Neutrophil (primary cell): ENCODE data around the gene ITGB5.

Experiments
- H3K27ac ChIP-seq: fragments of 200-600 bp; sonication (generic); 2 replicates; pipeline ENCODE4 v1.5.1; 2016; ENCODE audit warnings: mild to moderate bottlenecking, moderate library complexity
- H3K27me3 ChIP-seq: fragments of 200-600 bp; sonication (generic); 2 replicates; pipeline ENCODE4 v1.6.0; 2016; ENCODE audit warnings: mild to moderate bottlenecking
- H3K36me3 ChIP-seq: fragments of 200-600 bp; sonication (generic); 2 replicates; pipeline ENCODE4 v1.5.1; 2017
- H3K4me1 ChIP-seq, 2 experiments: fragments of 200-600 bp in 1 of 2; sonication (generic) in 1 of 2; 1 replicate in 1 of 2; 2 replicates in 1 of 2; pipeline versions ENCODE4 v1.5.1 to v1.6.1; 2013 to 2016; ENCODE audit warnings: low read depth in 1 of 2, low read length in 1 of 2, mild to moderate bottlenecking in 1 of 2, moderate library complexity in 1 of 2; ENCODE audit not compliant: control insufficient read depth in 1 of 2, insufficient read depth in 1 of 2
- H3K4me3 ChIP-seq, 2 experiments: fragments of 200-600 bp in 1 of 2; sonication (generic) in 1 of 2; 1 replicate in 1 of 2; 2 replicates in 1 of 2; pipeline ENCODE4 v1.5.1; 2013 to 2016; ENCODE audit warnings: low read depth in 1 of 2, low read length in 1 of 2, mild to moderate bottlenecking in 1 of 2, moderate library complexity in 1 of 2
- H3K9me3 ChIP-seq: fragments of 200-600 bp; sonication (generic); 2 replicates; pipeline ENCODE4 v1.5.1; 2016
- TF ChIP-seq, protein P1 (sequence below): fragments of 200-600 bp; sonication (generic); IDR thresholded peaks from 2 replicates; pipeline ENCODE4 v1.5.1; 2016; ENCODE audit warnings: antibody characterized with exemption

Gene ITGB5

DNA sequence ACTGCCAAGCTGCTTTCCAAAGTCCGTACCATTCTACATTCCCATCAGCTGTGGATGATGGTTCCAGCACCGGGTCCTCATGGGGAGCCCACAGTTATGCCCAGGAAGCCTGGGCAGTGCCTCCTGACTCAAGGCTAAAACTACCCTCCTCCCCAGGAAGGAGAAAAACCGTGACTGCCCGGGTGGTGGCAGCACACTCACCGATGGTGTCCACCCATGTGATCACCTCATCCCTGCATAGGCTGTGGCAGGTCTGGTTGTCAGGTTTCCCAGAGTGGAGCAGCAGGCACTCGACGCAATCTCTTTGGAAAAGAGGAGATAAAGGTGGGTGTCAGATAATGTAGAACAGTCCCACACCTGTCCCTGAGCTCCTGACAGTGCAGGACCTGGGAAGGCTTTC lies 118.4 kb downstream of the ITGB5 start:
- no peak overlapping the region for H3K27ac ChIP-seq
- H3K4me1 ChIP-seq = no peaks in the 10 kb centered on the region
- no peaks in the 10 kb centered on the region for H3K36me3 ChIP-seq
- H3K9me3 ChIP-seq = no peaks in the 10 kb centered on the region
- TF ChIP-seq, protein P1, sequence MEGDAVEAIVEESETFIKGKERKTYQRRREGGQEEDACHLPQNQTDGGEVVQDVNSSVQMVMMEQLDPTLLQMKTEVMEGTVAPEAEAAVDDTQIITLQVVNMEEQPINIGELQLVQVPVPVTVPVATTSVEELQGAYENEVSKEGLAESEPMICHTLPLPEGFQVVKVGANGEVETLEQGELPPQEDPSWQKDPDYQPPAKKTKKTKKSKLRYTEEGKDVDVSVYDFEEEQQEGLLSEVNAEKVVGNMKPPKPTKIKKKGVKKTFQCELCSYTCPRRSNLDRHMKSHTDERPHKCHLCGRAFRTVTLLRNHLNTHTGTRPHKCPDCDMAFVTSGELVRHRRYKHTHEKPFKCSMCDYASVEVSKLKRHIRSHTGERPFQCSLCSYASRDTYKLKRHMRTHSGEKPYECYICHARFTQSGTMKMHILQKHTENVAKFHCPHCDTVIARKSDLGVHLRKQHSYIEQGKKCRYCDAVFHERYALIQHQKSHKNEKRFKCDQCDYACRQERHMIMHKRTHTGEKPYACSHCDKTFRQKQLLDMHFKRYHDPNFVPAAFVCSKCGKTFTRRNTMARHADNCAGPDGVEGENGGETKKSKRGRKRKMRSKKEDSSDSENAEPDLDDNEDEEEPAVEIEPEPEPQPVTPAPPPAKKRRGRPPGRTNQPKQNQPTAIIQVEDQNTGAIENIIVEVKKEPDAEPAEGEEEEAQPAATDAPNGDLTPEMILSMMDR = no peak
- no peak overlapping the region for H3K4me3 ChIP-seq
- peaks cover 39% of the 10 kb centered on the region for H3K27me3 ChIP-seq

GRCh38 chr3:124767691-124768090 lies 119.5 kb downstream of the ITGB5 start:
- H3K4me3 ChIP-seq = no peak overlapping the region
- H3K4me1 ChIP-seq = no peaks in the 10 kb centered on the region
- H3K27me3 ChIP-seq = peaks cover 28% of the 10 kb centered on the region
- no peaks in the 10 kb centered on the region for H3K36me3 ChIP-seq
- no peak overlapping the region for H3K27ac ChIP-seq
- no peaks in the 10 kb centered on the region for H3K9me3 ChIP-seq
- TF ChIP-seq, protein P1 = no peak

GRCh38 chr3:124767264-124767663 lies 119.9 kb downstream of the ITGB5 start:
- Histone ChIP-seq H3K4me1 (no peaks in the 10 kb centered on the region), H3K27ac (no peak overlapping the region), H3K9me3 (no peaks in the 10 kb centered on the region), H3K27me3 (peaks cover 23% of the 10 kb centered on the region), H3K36me3 (no peaks in the 10 kb centered on the region), H3K4me3 (no peak overlapping the region)
- TF ChIP-seq, protein P1 = no peak

- TF ChIP-seq, protein P1 = no peak
- no peak overlapping the region for H3K27ac ChIP-seq
- H3K36me3 ChIP-seq = no peaks in the 10 kb centered on the region
- no peaks in the 10 kb centered on the region for H3K9me3 ChIP-seq
- no peak overlapping the region for H3K4me3 ChIP-seq
- peaks cover 15% of the 10 kb centered on the region for H3K27me3 ChIP-seq
- H3K4me1 ChIP-seq = peaks cover under 1 to 1% of the 10 kb centered on the region in 2 experiments
Measured at GRCh38 chr3:124766113-124767095, 120.8 kb downstream of the ITGB5 start.

DNA sequence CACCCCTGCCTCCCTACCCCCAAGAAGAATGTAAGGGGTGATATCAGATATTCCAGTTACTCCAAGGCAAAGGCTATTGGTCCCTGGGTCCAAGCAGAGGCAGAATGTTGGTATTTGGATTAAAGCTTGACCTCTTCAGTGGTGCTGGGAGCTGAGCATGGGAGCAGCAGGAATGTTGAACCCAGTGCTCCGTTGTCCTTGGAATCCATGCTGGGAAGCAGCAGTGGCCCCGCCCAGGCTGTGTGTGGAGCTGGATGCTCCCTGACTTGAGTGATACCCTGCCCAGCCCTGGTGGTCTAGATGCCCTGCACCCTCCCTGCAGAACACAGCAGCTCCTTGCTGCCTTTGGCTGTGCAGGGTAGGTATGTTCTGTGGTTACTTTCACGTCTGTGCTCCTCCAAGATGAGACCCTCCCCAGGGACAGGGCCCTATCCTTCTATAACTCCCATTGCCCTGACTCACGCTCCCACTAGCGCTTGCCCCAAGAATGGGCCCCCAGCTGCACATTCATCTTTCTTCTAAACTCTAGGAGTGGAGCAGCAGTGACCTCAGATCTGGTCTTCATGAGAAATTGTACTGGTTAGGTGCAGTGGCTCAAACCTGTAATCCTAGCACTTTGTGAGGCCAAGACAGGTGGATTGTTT lies 121.8 kb downstream of the ITGB5 start:
- peaks cover 4% of the 10 kb centered on the region for H3K27me3 ChIP-seq

More for the DNA sequence above, 121.8 kb downstream of the ITGB5 start:
- TF ChIP-seq, protein P1 = no peak
- Histone ChIP-seq H3K9me3 (no peaks in the 10 kb centered on the region), H3K36me3 (no peaks in the 10 kb centered on the region), H3K4me1 (peaks cover 4% of the 10 kb centered on the region in 2 experiments), H3K27ac (no peak overlapping the region), H3K4me3 (no peak overlapping the region)
